AG04450 (cell line): Measurements from ENCODE around the gene PACRG. TPM values are rescaled to one million over a fixed set of nuclear protein-coding genes. Genes with fewer than 3 reads are reported as not detected.

ENCODE experiments used
- CTCF ChIA-PET: fragments of 300-600, 350-600 bp; formaldehyde crosslinking; extraction: SDS; loops from one replicate; lab custom pipeline; 2022; ENCODE audit warnings: antibody characterized with exemption, inconsistent platforms; lab: Charles Lee
- POLR2A ChIA-PET: fragments of 350-600 bp; formaldehyde crosslinking; extraction: SDS; loops from one replicate; lab custom pipeline; 2021; ENCODE audit warnings: antibody characterized with exemption, inconsistent platforms; lab: Yijun Ruan, JAX
- DNase-seq: peaks from one replicate; pipeline ENCODE4 v3.0.0-alpha.2; 2011; ENCODE audit warnings: low read depth, low spot score
- H3K27ac ChIP-seq: one replicate; pipeline ENCODE4 v1.5.1; 2012; ENCODE audit warnings: low read depth, low read length, control low read depth
- H3K27me3 ChIP-seq: one replicate; pipeline ENCODE4 v1.6.0; 2012; ENCODE audit warnings: low read length; ENCODE audit not compliant: control insufficient read depth, insufficient read depth
- H3K4me3 ChIP-seq: 2 replicates; pipeline ENCODE4 v1.5.1; 2011; ENCODE audit warnings: mild to moderate bottlenecking, low read depth, low read length, control low read depth
- H3K9me3 ChIP-seq: 2 replicates; pipeline ENCODE4 v1.5.1; 2012; ENCODE audit warnings: low read length; ENCODE audit not compliant: control insufficient read depth, insufficient read depth
- polyA plus RNA-seq: library from polyadenylated mRNA; depleted of rRNA; stranded (reverse); fragments of >200 nt; gene quantifications from 2 replicates; pipeline ENCODE4 v1.2.3, GENCODE V29; 2011
- TF ChIP-seq, protein P1 (sequence below): IDR thresholded peaks from 2 replicates; pipeline ENCODE4 v1.5.1; 2011; ENCODE audit warnings: low read depth, low read length, control low read depth, inconsistent platforms

The PACRG gene
- polyA plus RNA-seq, 1 experiment, result not detected

DNA sequence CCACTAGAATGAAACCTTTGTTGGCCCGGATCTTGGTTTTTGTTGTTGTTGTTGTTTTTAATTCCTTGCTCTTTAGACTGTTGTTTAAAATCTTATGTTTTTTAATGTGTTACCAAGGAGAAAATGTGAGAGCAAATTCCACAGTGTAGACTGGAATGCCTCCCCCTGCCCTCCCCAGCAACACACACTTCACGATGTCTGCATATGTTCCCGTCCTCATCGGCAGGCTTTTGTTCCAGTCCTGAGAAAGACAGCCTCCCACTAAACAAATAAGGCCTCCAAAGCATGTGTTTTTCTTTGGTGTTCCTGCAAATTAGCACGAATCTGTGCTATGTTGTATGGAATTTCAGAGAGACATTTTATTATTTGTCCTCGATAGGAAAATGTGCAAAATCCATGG lies 423.4 kb downstream of the PACRG start:
- TF ChIP-seq, protein P1, sequence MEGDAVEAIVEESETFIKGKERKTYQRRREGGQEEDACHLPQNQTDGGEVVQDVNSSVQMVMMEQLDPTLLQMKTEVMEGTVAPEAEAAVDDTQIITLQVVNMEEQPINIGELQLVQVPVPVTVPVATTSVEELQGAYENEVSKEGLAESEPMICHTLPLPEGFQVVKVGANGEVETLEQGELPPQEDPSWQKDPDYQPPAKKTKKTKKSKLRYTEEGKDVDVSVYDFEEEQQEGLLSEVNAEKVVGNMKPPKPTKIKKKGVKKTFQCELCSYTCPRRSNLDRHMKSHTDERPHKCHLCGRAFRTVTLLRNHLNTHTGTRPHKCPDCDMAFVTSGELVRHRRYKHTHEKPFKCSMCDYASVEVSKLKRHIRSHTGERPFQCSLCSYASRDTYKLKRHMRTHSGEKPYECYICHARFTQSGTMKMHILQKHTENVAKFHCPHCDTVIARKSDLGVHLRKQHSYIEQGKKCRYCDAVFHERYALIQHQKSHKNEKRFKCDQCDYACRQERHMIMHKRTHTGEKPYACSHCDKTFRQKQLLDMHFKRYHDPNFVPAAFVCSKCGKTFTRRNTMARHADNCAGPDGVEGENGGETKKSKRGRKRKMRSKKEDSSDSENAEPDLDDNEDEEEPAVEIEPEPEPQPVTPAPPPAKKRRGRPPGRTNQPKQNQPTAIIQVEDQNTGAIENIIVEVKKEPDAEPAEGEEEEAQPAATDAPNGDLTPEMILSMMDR, result no peak
- Histone ChIP-seq H3K27ac (no peak overlapping the region), H3K27me3 (no peaks in the 10 kb centered on the region), H3K4me3 (no peak overlapping the region), H3K9me3 (peaks cover 31% of the 10 kb centered on the region)
- ChIA-PET POLR2A (no interaction called here), CTCF (no interaction called here)
- DNase-seq, result no peak

DNA sequence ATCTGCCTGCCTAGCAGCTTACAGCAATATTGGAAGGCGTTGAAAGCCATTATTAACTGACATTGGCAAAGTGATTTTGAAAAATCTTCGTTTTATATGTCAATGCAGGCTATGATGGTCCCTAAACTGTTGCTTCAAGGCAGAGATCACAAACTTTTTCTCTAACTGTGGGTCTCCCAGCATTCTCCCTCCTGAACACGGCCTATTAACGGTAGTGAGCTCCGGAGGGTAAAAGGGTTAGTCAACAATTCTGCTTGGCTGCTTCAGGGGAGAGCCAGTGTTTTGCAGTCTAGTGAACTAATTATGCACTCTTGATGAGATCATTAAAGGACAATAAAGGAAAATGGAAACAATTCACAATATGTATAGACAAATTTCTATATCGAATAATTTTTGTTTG lies 424.9 kb downstream of the PACRG start:
- Histone ChIP-seq H3K9me3 (peaks cover 41% of the 10 kb centered on the region), H3K4me3 (no peak overlapping the region), H3K27me3 (no peaks in the 10 kb centered on the region), H3K27ac (no peak overlapping the region)
- TF ChIP-seq, protein P1, result no peak
- ChIA-PET CTCF (no interaction called here), POLR2A (no interaction called here)
- DNase-seq, result no peak

DNA sequence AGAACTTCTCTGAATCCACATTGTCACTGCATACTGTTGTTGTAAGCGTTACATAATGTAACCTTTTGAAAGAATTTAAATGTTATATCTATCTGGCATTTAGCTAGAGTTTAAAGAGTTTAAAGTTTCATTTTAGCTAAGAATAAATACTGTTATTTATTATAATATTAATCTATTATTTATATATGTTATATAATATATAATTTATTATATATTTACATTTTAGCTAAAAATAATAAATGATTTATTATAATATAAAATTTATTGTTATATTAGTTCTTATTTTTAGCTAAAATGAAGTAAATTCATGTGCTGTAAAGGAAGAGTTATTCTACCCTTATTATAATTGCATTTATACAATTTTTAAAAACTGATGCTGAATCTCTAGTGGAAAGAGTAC lies 431.3 kb downstream of the PACRG start:
- no peak for DNase-seq
- Histone ChIP-seq H3K27ac (no peak overlapping the region), H3K4me3 (no peak overlapping the region), H3K27me3 (no peaks in the 10 kb centered on the region), H3K9me3 (peaks cover 37% of the 10 kb centered on the region)
- ChIA-PET POLR2A (no interaction called here), CTCF (no interaction called here)
- TF ChIP-seq, protein P1, result no peak

DNA sequence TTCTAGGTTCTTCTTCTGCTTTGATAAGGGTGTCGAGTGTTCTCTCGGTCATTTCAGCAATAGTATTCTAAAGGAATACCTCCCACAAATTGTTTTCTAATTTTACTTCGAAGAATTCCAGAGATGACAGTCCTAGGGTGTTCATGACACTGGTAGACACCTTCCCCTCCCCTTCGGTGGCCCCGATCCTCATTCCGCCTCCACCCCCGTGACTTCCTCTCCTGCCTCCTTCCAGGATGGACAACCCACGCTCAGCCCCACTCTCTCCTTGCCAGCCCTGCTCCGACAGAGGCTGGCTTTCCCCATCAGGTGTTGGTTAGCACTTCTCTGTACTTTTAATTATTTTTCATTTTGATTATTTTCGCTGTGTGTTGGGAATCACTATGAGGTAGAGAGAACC lies 431.9 kb downstream of the PACRG start:
- CTCF ChIA-PET, result no interaction called here
- H3K27ac ChIP-seq, result no peak overlapping the region
- DNase-seq, result no peak
- peaks cover 34% of the 10 kb centered on the region for H3K9me3 ChIP-seq
- POLR2A ChIA-PET, result no interaction called here
- TF ChIP-seq, protein P1, result no peak
- no peaks in the 10 kb centered on the region for H3K27me3 ChIP-seq
- H3K4me3 ChIP-seq, result no peak overlapping the region

DNA sequence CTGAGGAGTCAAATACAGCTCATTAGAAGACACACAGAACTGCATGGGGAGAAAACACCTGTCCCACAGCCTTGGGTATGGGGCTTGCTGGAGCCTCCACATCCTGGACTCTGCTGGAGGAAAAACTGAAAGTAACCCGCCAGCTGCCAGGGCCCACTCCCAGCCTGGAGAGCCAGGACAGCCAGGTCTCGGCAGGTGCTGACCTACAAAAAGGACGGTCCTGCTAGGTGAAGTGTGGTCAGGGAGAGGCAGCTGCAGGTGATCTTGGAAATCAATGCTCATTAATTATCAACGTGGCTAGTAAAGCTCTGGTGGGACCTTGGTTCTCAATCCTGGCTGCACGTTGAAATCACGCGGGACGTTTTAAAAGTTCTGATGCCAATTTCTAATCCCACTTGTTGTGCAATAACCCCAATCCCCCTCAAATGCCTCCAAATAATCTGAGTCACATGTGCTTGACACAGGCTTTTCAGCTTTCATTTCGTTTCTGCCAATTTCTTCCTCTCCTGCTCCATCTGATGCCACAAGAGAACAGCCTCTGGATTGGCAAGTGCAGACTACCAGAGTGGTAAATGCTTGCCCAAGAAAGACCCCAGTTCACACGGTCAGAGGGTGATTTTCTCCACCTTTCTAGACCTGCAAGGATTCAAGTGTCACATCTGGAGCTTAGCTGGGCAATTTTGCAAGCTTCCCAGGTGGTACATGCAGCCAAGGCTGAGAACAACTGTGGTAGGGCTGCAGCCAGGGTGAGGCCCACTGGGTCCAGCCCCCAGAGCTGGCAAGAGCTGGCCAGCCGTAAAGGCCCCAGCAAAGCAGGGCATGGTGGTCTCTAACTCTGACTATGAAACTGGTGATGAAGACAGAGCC lies 434.5 kb downstream of the PACRG start:
- DNase-seq, result no peak
- no peak overlapping the region for H3K27ac ChIP-seq
- CTCF ChIA-PET, result no interaction called here
- no peak overlapping the region for H3K4me3 ChIP-seq
- POLR2A ChIA-PET, result no interaction called here
- no peaks in the 10 kb centered on the region for H3K27me3 ChIP-seq
- peaks cover 29% of the 10 kb centered on the region for H3K9me3 ChIP-seq
- TF ChIP-seq, protein P1, result no peak
